SJCRH30 (cell line): ENCODE results near the gene DENND4B. TPM values are rescaled to one million over a fixed set of nuclear protein-coding genes. Genes with fewer than 3 reads are reported as not detected.
A peak's percentile ranks its signal among the peaks of the same experiment; 100 is the strongest.

Source experiments
- DNase-seq, 2 experiments: peaks; one replicate each; pipeline ENCODE4 v3.0.0-alpha.2; 2015 to 2020
- H3K27ac ChIP-seq: fragments of 250-450 bp; sonication (Bioruptor Pico); 2 replicates; pipeline ENCODE4 v1.5.1; 2020; ENCODE audit warnings: mild to moderate bottlenecking, moderate library complexity
- H3K27me3 ChIP-seq: fragments of 250-450 bp; sonication (Bioruptor Pico); 2 replicates; pipeline ENCODE4 v1.5.1; 2020; ENCODE audit warnings: mild to moderate bottlenecking, moderate library complexity
- H3K36me3 ChIP-seq: fragments of 250-450 bp; sonication (Bioruptor Pico); 2 replicates; pipeline ENCODE4 v1.5.1; 2020; ENCODE audit warnings: mild to moderate bottlenecking, moderate library complexity
- H3K4me1 ChIP-seq: fragments of 250-450 bp; sonication (Bioruptor Pico); 2 replicates; pipeline ENCODE4 v1.5.1; 2020; ENCODE audit warnings: mild to moderate bottlenecking, moderate library complexity
- H3K4me3 ChIP-seq: fragments of 250-450 bp; sonication (Bioruptor Pico); 2 replicates; pipeline ENCODE4 v1.5.1; 2020; ENCODE audit warnings: mild to moderate bottlenecking, moderate library complexity
- H3K9me3 ChIP-seq: fragments of 250-450 bp; sonication (Bioruptor Pico); replicated peaks from 2 replicates; pipeline ENCODE4 v1.5.1; 2020; ENCODE audit warnings: mild to moderate bottlenecking, moderate library complexity
- total RNA-seq: library from RNA; depleted of rRNA; stranded (reverse); fragments of >200 nt; shearing (Covaris generic); gene quantifications from 2 replicates; pipeline ENCODE4 v1.2.3, GENCODE V29; 2014

DENND4B gene
- total RNA-seq, 1 experiment from 2014 or later = 26.3 TPM

DNA sequence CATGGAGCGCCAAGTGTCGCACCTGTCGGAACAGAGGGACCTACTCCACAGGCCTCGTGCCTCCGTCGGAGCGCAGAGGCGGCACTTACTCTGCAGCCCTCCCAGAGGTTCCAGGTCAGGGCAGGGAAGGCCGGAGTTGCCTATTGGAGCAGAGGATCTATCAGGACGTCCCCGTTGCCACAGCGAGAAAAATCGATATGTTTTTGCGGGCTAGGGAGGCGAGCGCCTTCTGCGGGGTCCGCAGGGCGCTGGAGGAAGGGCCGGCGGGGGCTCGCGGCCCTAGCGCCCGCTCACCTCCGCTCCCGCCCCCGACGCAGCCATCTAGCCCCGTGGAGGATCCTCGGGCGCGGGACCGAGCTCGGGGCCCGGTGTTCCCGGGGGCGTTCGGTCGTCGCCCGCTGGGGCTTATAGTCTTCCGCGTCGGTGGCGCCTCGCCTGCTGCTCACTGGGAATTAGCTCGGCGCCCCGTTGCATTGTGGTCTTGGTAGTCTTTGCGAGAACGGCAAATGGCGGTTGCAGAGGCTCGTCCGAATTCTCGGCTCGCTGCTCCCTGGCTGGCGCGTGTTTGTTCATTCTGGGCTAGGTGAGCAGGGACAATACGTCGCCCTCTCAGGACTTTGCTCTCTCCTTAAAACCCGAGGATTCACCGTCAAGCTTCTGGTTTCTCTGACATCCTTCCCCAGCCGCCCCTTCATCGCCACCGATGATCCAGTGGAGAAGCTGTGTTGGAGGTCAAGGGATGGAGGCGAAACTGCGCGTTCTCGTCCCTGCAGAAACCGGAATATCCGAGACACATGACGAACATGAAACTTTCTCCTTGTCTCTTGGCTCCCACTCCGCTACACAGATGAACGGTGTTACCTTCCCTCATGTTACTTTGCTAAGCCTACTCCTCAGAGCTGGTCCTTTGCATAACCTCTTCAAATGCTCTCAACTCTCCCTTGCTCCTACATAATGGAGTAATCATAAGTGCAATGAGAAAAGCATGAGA, 31.0 kb upstream of the DENND4B start, which contains the start of gene JTB:
TSS of gene JTB (minus strand) at position 425 of the 991 bp plus-strand sequence. CDS start at position 3, 422 bp downstream.
- Histone ChIP-seq H3K36me3 (peaks cover 18% of the 10 kb centered on the region), H3K27me3 (no peaks in the 10 kb centered on the region), H3K9me3 (no peaks in the 10 kb centered on the region), H3K27ac (peak within 1 kb of the TSS; percentile 80), H3K4me3 (peak within 1 kb of the TSS; percentile 97), H3K4me1 (0 out of 2 replicates have a peak, but pooled peaks cover 5% of the 10 kb centered on the region)
- peak; percentile 81 to 85 for DNase-seq

DNA sequence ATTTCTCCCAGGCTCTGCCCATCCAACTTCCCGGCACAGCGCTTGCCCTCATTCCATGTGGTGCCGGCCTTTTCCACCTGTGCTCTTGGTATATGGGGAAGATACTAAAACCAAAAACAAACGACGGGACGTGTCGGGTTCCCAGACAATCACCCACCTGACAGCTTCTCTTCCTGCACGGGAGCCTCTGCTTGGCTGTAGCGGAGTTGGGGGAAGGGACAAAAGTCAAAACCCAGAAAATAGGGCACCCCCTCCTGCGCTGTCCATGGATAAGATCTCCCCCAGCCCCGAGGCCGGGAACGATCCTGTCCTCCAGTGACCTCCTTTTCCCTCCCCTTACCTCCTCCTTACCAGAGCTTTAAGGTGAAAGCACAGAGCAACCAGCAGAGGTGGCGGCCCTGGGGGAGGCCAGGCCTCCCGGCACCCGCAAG, 30.3 kb upstream of the DENND4B start:
- Histone ChIP-seq H3K9me3 (no peaks in the 10 kb centered on the region), H3K4me3 (peak overlapping the region; percentile 97), H3K36me3 (peaks cover 18% of the 10 kb centered on the region), H3K4me1 (0 out of 2 replicates have a peak, but pooled peaks cover 5% of the 10 kb centered on the region), H3K27ac (peak overlapping the region; percentile 80), H3K27me3 (no peaks in the 10 kb centered on the region)
- DNase-seq = no peak

DNA sequence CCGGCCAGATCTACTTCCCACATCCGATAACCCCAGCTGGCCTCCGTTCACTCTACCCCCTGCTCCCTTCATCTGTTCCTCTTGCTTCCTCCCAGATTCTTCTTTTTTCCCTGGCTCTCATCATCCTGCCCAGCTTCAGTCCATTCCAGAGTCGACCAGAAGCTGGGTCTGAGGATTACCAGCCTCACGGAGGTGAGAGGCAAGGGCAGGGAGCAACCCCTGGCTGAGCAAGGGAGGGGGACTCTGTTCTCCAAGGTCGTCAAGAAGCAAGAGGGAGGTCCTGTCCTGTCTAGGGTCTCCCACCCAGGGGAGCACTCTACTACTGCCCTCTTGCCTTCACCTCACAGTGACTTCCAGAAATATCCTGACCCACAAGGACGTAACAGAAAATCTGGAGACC, 27.0 kb upstream of the DENND4B start:
- Histone ChIP-seq H3K4me1 (0 out of 2 replicates have a peak, but pooled peaks cover 4% of the 10 kb centered on the region), H3K9me3 (no peaks in the 10 kb centered on the region), H3K36me3 (peaks cover 18% of the 10 kb centered on the region), H3K27ac (no peak overlapping the region), H3K27me3 (no peaks in the 10 kb centered on the region), H3K4me3 (no peak overlapping the region)
- DNase-seq = no peak

DNA sequence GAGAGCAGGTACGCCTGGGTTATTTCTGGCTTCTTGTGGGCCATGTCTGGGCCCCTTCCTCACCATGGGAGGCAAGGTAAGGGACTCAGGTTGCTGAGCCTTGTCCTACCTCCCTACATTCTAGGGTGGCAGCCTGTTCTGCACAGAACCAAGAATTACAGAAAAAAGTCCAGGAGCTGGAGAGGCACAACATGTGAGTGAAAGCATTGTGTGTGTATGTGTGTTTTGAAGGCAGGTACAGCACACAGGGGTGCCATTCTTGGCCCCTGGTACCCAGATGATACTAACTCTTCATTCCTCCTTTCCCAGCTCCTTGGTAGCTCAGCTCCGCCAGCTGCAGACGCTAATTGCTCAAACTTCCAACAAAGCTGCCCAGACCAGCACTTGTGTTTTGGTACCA, 26.6 kb upstream of the DENND4B start:
- Histone ChIP-seq H3K4me1 (no peaks in the 10 kb centered on the region), H3K27me3 (no peaks in the 10 kb centered on the region), H3K4me3 (no peak overlapping the region), H3K9me3 (no peaks in the 10 kb centered on the region), H3K36me3 (peaks cover 18% of the 10 kb centered on the region), H3K27ac (no peak overlapping the region)
- DNase-seq = no peak

DNA sequence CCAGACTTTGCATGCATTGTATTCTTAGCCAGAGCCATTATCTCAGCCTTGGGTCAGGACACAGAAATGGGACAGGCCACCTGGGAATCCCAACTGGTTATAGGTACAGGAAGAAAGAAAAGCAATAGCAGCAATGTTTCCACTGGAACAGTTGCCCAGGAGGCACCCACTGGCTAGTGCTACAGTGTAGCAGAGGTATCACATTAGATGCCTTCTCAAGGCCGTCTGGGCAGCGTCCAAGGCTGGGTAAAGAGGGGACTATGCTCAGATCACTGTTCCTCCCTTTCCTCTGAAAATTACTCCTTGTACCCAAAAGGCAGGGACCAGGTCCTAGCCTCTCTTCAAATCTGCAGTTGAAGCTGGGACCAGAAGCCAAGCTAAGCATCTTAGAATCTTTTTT, 23.8 kb upstream of the DENND4B start:
- Histone ChIP-seq H3K27ac (no peak overlapping the region), H3K4me1 (no peaks in the 10 kb centered on the region), H3K4me3 (no peak overlapping the region), H3K27me3 (no peaks in the 10 kb centered on the region), H3K36me3 (peaks cover 14% of the 10 kb centered on the region), H3K9me3 (no peaks in the 10 kb centered on the region)
- DNase-seq = no peak

DNA sequence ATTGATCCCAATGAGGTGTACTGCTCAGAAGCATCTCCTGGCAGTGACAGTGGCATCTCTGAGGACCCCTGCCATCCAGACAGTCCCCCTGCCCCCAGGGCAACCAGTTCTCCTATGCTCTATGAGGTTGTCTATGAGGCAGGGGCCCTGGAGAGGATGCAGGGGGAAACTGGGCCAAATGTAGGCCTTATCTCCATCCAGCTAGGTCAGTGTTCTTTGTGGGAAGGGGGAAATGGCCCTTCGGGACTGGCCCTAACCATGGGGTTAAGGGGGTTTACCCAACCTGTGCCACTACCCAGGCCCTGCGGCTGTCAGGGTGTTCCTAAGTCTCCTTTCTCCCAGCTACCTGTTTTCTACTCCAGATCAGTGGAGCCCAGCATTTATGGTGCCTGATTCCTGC, 22.5 kb upstream of the DENND4B start:
- Histone ChIP-seq H3K36me3 (0 out of 2 replicates have a peak, but pooled peaks cover 5% of the 10 kb centered on the region), H3K27ac (no peak overlapping the region), H3K27me3 (no peaks in the 10 kb centered on the region), H3K9me3 (no peaks in the 10 kb centered on the region), H3K4me1 (no peaks in the 10 kb centered on the region), H3K4me3 (no peak overlapping the region)
- no peak for DNase-seq

DNA sequence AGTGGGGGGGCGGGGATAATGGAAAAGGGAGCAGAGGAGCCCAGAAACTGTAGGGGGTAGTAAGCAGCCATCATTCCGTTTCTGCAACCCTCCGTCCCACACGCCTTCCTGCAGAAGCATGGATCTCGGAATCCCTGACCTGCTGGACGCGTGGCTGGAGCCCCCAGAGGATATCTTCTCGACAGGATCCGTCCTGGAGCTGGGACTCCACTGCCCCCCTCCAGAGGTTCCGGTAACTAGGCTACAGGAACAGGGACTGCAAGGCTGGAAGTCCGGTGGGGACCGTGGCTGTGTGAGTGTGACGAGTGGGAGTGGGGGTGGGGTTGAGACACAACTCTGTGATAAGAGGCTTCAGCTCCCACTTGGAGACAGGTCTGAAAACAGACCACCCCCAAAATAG, 21.9 kb upstream of the DENND4B start:
- Histone ChIP-seq H3K27me3 (no peaks in the 10 kb centered on the region), H3K36me3 (no peaks in the 10 kb centered on the region), H3K9me3 (no peaks in the 10 kb centered on the region), H3K4me1 (no peaks in the 10 kb centered on the region), H3K27ac (no peak overlapping the region), H3K4me3 (peak overlapping the region; percentile 64)
- no peak for DNase-seq

DNA sequence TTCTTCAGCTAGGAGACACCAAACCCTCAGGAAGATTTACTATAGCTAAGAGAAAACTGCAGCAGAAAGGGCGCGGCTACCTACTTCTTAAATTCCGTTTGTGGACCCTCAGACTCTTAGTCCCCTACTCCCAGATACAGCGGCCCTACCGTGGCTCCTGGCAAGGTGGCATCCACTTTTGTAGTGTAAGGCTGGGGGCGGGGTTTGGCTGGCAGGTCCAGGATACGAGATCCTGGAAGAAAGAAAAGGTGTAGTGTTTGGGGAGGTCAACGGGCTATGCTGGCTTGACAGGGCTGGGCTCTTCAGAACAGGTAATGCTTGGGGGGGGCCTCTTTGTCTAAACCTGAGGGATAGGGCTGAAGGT, 21.5 kb upstream of the DENND4B start:
- Histone ChIP-seq H3K4me3 (peak overlapping the region; percentile 64), H3K27me3 (no peaks in the 10 kb centered on the region), H3K27ac (peak overlapping the region; percentile 79), H3K36me3 (no peaks in the 10 kb centered on the region), H3K4me1 (no peaks in the 10 kb centered on the region), H3K9me3 (no peaks in the 10 kb centered on the region)
- no peak for DNase-seq

DNA sequence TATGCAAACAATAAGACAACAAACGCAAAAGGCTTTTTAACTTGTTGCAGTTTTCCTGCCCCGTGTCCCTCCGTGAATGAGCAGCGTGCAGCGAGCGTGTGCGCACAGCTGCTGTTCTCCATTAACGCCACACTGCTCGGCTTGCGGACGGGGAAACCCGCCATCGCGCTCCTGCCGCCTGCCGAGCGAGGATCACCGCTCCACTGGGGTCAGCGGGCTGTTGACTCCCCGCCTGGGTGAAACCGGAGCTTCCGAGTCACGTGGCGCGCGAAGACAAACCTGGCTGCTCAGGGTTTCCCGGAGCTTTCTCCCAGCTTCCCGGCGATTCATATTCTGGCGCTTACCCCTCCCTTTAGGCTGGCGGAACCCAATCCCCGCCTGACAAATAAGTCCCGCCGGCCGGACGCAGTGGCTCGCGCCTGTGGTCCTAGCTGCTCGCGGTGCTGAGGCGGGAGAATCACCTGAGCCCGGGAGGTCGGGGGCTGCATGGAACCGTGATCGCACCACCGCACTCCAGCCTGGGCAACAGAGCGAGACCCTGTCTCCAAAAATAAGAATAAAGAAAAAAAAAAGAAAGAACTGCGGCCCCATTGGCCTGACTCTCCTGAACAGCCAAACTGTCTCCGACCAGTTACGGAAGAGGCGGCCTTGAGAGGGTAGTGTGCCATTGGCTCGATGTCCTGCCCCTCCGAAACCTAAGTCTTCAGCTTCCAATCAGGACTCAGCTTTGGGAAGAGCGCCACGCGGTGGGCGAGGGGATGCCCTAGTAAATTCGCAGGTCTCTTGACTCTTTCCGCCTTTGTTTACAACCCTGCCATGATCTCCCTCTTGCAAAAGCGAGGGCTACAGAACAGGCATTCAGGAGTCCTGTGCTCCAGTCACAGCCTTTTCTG, 20.8 kb upstream of the DENND4B start, which contains the start of gene CREB3L4:
TSS of gene CREB3L4 (plus strand) at position 796 of the 893 bp plus-strand sequence. CDS start 624 bp downstream, outside the sequence.
- H3K27me3 ChIP-seq = no peaks in the 10 kb centered on the region
- DNase-seq = peak; percentile 95 to 97
- no peaks in the 10 kb centered on the region for H3K9me3 ChIP-seq
- H3K27ac ChIP-seq = peak within 1 kb of the TSS; percentile 79
- no peaks in the 10 kb centered on the region; the same call in 1 of the 2 replicates for H3K4me1 ChIP-seq
- H3K4me3 ChIP-seq = peak within 1 kb of the TSS; percentile 64
- H3K36me3 ChIP-seq = no peaks in the 10 kb centered on the region

DNA sequence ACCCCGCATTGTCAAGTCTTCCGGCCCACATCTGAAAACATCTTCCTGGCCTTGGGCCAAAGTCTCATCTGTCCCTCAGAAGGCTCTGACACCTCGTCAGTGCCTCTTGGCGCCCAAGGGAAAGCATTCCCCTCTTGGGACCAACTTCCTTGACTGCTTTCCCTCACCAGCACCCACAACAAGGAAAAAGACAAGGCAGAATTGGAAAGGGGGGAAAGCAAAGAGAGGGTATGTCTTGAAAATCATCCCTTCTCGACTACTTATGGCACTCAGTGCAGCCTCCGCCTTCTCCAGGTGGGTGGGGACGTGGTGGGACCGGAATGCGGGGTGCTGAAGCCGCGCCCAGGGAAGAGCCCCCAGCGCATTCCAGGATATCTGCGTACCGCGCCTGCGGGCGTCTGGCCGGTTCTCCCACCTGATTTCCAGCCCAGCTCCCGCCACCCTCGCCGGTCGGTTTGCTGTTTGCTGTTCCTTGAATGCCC, 17.4 kb upstream of the DENND4B start:
- Histone ChIP-seq H3K4me3 (peak overlapping the region; percentile 85), H3K27me3 (no peaks in the 10 kb centered on the region), H3K4me1 (no peaks in the 10 kb centered on the region; the same call in 1 of the 2 replicates), H3K9me3 (no peaks in the 10 kb centered on the region), H3K36me3 (no peaks in the 10 kb centered on the region), H3K27ac (peak overlapping the region; percentile 61)
- DNase-seq = peak in 1 of 2 experiments; percentile 57

DNA sequence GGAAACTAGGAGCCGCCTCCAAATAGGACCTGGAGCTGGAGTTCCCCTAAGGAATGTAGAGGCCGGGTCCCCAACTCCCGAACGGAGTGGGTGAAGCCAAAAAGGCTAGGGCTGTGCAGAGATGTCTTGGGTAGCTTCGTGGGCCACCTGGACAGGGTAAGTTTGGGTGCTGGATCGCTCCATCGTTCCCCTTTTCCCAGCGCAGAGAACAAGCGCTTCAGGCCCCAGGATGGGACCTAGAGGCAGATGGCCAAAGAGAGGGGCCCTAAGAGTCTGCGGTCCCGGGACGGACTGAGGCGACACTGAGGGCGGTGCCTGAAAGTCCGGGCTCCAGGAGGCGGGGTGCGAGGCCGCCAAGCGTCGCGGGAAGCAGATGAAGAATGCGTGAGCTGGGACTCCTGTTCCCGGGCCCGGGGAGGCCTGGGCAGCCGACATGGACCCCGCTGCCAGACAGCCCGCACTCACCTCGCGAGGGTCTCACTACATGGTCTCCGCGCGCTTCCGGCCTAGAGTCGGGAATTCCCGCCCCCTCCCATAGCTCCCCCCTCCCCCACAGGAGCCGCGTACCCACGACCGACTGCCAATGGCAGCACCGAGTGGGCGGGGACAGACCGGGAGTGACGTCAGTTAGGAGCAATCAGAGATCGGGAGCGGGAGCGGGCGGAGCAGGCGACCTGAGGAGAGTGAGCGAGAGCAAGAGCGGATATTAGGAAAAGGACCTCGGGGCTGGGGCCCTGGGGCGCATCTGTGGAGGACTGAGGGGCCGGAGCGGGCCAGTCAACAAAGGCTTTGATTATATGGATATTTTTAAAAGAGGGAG, 16.7 kb upstream of the DENND4B start, which contains the start of gene SLC39A1:
TSS of gene SLC39A1 (minus strand) at position 508 of the 820 bp plus-strand sequence. CDS start 822 bp downstream, outside the sequence.
- Histone ChIP-seq H3K36me3 (no peaks in the 10 kb centered on the region), H3K4me3 (peak within 1 kb of the TSS; percentile 85), H3K9me3 (no peaks in the 10 kb centered on the region), H3K4me1 (no peaks in the 10 kb centered on the region; the same call in 1 of the 2 replicates), H3K27me3 (no peaks in the 10 kb centered on the region), H3K27ac (peak within 1 kb of the TSS; percentile 61)
- DNase-seq = peak; percentile 98

DNA sequence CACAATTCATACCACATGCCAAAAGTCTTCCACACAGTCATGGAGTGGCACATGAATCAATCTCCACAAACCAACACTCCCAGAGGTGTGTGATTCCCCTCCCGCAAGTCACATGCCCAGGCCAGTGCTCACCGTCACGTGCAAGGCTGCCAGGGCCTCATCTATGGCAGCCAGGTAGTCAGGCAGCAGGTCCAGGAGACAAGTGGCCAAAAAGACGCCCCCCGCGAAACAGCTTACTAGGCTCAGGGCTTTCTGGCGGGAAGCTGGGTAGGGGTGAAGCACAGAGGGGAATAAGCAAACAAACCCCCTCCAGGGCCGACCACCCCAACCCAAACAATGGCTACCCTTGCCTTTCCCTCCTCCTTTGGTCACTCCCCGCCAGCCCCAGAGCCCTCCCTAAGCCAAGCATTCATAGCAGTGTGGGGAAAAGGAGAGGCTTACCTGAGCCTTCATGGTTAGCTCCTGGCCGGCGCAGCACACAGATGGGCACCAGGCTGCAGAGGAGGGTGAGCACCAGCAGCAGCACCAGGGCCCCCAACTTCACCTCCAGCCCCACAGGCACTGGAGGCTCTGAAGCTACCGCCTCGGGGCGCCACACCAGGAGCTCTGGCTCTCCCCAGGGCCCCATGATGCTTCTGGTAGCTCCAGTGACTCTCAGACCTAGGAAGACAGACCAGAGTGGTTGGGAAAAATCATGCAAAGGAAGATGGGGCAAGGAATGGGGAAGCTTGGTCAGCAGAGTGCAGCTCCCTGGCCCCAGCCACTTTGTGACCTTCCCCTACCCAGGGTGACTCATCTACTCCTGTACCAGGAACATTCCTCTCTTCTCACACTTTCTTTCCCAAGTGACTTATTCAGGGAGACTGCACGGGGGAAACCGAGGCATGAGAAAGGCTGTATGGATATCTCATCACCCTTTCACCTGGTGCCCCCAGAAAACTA, 15.8 kb upstream of the DENND4B start:
- no peaks in the 10 kb centered on the region; the same call in 1 of the 2 replicates for H3K4me1 ChIP-seq
- DNase-seq = peak in 1 of 2 experiments; percentile 18
- H3K9me3 ChIP-seq = no peaks in the 10 kb centered on the region
- H3K36me3 ChIP-seq = no peaks in the 10 kb centered on the region
- peak overlapping the region; percentile 85 for H3K4me3 ChIP-seq
- H3K27ac ChIP-seq = peak overlapping the region; percentile 61
- H3K27me3 ChIP-seq = no peaks in the 10 kb centered on the region

DNA sequence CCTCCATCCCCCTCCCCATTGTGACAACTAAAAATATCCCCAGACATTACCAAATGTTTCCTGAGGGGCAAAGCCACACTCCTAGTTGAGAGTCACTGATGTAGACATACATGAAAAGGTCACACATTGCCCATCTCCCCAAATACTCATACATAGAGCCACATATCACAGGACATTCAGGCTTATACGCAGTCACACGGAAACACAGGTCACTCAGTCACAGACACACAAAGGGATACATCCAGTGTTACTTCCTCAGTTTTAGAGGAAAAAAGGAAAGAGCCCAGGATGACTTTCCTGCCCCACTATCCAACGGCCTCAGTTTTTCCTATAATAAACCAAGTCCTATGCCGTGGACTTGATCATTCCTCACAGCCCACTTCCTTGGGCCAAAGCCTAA, 14.9 kb upstream of the DENND4B start:
- no peak for DNase-seq
- Histone ChIP-seq H3K4me1 (peaks cover 2% of the 10 kb centered on the region; the same call in 1 of the 2 replicates), H3K4me3 (no peak overlapping the region)

More for the DNA sequence above, 14.9 kb upstream of the DENND4B start:
- no peak overlapping the region for H3K27ac ChIP-seq
- no peaks in the 10 kb centered on the region for H3K27me3 ChIP-seq
- no peaks in the 10 kb centered on the region for H3K9me3 ChIP-seq
- H3K36me3 ChIP-seq = no peaks in the 10 kb centered on the region
